ENCODE data around the gene FXYD4. TPM values are rescaled to one million over a fixed set of nuclear protein-coding genes. Genes with fewer than 3 reads are reported as not detected.

The FXYD4 gene
- total RNA-seq, 2 experiments from 2014 or later = not detected

- Mint-ChIP-seq H3K4me3 (peak overlapping the region; percentile 98), H3K36me3 (peaks cover 30% of the 10 kb centered on the region), H3K27me3 (no peaks in the 10 kb centered on the region), H3K4me1 (peaks cover 28% of the 10 kb centered on the region), H3K9me3 (no peaks in the 10 kb centered on the region), H3K27ac (peak overlapping the region; percentile 99)
- POLR2A ChIA-PET = interaction anchor here (0.8 to 6.0 kb wide), 16 partner anchors 11 to 287 kb away, joined by 3 to 137 read pairs (median 5); partner anchors contain the start of genes CSGALNACT2 and ZNF487
- peak; percentile 84 for DNase-seq
- ATAC-seq (ENCODE audit: low read depth) = peak; percentile 31
Measured at GRCh38 chr10:43407576-43408330, 36.3 kb downstream of the FXYD4 start.

DNA sequence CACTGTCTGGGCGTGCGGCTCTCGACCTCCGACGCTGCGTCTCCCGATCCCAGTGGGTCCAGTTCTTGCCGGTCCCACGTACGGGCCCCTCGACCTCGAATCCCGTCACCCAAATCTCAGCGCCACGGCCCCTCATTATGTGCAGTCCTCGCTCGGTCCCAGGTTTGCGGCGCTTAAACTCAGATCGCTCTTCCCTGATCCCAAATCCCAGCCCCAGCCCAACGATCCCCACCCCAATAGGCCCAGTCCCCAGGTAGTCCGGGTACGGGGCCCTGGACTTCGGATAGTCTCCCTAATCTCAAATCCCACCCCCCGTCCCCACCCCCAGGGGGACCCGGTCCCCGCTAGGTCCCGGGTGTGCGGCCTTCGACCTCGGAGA is 36.9 kb downstream of the FXYD4 start:
- ATAC-seq (ENCODE audit: low read depth) (no peak), DNase-seq (no peak)
- POLR2A ChIA-PET = interaction anchor here (0.8 to 6.0 kb wide), 9 partner anchors 12 to 270 kb away, joined by 3 to 137 read pairs (median 6); partner anchors contain the start of genes CSGALNACT2 and ZNF487
- no peaks in the 10 kb centered on the region for H3K9me3 Mint-ChIP-seq
- H3K4me1 Mint-ChIP-seq = peaks cover 22% of the 10 kb centered on the region
- H3K36me3 Mint-ChIP-seq = peaks cover 24% of the 10 kb centered on the region
- peak overlapping the region; percentile 99 for H3K27ac Mint-ChIP-seq
- H3K27me3 Mint-ChIP-seq = no peaks in the 10 kb centered on the region
- H3K4me3 Mint-ChIP-seq = peak overlapping the region; percentile 98

- Mint-ChIP-seq H3K27me3 (no peaks in the 10 kb centered on the region), H3K27ac (peak within 1 kb of the TSS; percentile 99), H3K36me3 (peaks cover 23% of the 10 kb centered on the region), H3K4me1 (peaks cover 20% of the 10 kb centered on the region), H3K9me3 (no peaks in the 10 kb centered on the region), H3K4me3 (peak within 1 kb of the TSS; percentile 98)
- peak; percentile 77 for ATAC-seq (ENCODE audit: low read depth)
- POLR2A ChIA-PET = interaction anchor here (0.7 to 6.0 kb wide), 16 partner anchors 9 to 270 kb away, joined by 3 to 137 read pairs (median 8); partner anchors contain the start of genes CSGALNACT2 and ZNF487
- DNase-seq = peak; percentile 99
Measured at GRCh38 chr10:43408710-43409384, 37.4 kb downstream of the FXYD4 start, which contains the start of gene HNRNPF. TSS of gene HNRNPF (minus strand) at chr10:43409186. CDS start at chr10:43387884, 21,302 bp downstream.

DNA sequence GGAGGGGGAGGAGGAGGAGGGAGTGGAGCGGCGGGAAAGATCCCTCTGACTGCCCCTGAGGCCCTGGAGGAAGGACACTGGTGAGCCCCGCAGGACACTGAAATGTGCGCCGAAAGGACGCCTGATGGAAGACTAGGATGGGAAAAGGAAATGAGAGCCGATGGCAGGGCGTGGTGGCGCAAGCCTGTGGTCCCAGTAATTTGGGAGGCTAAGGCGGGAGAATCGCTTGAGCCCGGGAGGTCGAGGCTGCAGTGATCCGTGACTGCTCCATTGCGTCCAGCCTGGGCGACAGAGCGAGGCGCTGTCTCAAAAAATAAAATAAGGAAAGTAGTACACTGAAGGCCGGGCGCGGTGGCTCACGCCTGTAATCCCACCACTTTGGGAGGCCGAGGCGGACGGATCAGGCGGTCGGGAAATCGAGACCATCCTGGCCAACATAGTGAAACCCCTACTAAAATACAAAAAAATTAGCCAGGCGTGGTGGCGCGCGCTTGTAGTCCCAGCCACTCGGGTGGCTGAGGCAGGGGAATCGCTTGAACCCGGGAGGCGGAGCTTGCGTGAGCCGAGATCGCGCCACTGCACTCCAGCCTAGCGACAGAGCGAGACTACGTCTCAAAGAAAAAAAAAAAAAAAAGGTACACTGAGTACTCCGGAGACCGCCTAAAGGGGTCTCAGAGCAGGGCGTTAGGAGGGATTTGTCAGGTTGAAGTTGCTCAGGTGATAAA is 38.1 kb downstream of the FXYD4 start:
- POLR2A ChIA-PET = interaction anchor here (0.6 to 6.0 kb wide), 19 partner anchors 9 to 531 kb away, joined by 3 to 137 read pairs (median 6); partner anchors contain the start of genes CSGALNACT2 and ZNF487
- Mint-ChIP-seq H3K9me3 (no peaks in the 10 kb centered on the region), H3K4me3 (peak overlapping the region; percentile 98), H3K27ac (peak overlapping the region; percentile 99), H3K27me3 (no peaks in the 10 kb centered on the region), H3K4me1 (peaks cover 17% of the 10 kb centered on the region), H3K36me3 (peaks cover 17% of the 10 kb centered on the region)
- DNase-seq = peak; percentile 77
- ATAC-seq (ENCODE audit: low read depth) = peak; percentile 13

GRCh38 chr10:43410345-43410744 is 38.9 kb downstream of the FXYD4 start:
- H3K4me1 Mint-ChIP-seq = peaks cover 13% of the 10 kb centered on the region
- H3K27ac Mint-ChIP-seq = peak overlapping the region; percentile 99
- ATAC-seq (ENCODE audit: low read depth) = no peak
- no peaks in the 10 kb centered on the region for H3K9me3 Mint-ChIP-seq
- no peaks in the 10 kb centered on the region for H3K27me3 Mint-ChIP-seq
- DNase-seq = no peak
- peaks cover 14% of the 10 kb centered on the region for H3K36me3 Mint-ChIP-seq
- H3K4me3 Mint-ChIP-seq = peak overlapping the region; percentile 98
- POLR2A ChIA-PET = interaction anchor here (0.6 to 6.0 kb wide), 14 partner anchors 9 to 272 kb away, joined by 3 to 137 read pairs (median 8); partner anchors contain the start of genes CSGALNACT2 and ZNF487

DNA sequence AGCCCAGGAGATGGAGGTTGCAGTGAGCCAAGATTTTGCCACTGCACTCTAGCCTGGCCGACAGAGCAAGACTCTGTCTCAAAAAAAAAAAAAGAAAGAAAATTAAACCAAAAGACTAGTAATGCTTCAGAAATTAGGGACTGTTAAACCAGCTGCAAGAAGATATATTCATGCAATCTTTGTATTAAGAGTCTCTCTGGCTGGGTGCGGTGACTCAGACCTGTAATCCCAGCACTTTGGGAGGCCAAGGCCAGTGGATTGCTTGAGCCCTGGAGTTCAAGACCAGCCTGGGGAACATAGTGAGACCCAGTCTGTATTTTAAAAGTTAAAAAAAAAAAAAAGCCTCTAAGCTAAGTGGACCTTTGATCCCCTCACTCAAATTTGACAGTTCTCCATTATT is 40.1 kb downstream of the FXYD4 start:
- POLR2A ChIA-PET = interaction anchor here (1.4 kb wide), 1 partner anchor 10 kb away, joined by 3 read pairs; no protein-coding TSS in a partner anchor
- ATAC-seq (ENCODE audit: low read depth) = no peak
- no peaks in the 10 kb centered on the region for H3K27me3 Mint-ChIP-seq
- peaks cover 13% of the 10 kb centered on the region for H3K4me1 Mint-ChIP-seq
- no peak overlapping the region for H3K27ac Mint-ChIP-seq
- DNase-seq = no peak
- no peaks in the 10 kb centered on the region for H3K9me3 Mint-ChIP-seq
- no peak overlapping the region for H3K4me3 Mint-ChIP-seq
- peaks cover 8% of the 10 kb centered on the region for H3K36me3 Mint-ChIP-seq

GRCh38 chr10:43415544-43415943 is 44.1 kb downstream of the FXYD4 start:
- Mint-ChIP-seq H3K27ac (no peak overlapping the region), H3K4me3 (no peak overlapping the region), H3K27me3 (no peaks in the 10 kb centered on the region), H3K9me3 (no peaks in the 10 kb centered on the region), H3K4me1 (peaks cover 30% of the 10 kb centered on the region), H3K36me3 (peaks cover 2% of the 10 kb centered on the region)
- DNase-seq = no peak
- POLR2A ChIA-PET = interaction anchor here (0.6 kb wide), 1 partner anchor 12 kb away, joined by 3 read pairs; no protein-coding TSS in a partner anchor
- no peak for ATAC-seq (ENCODE audit: low read depth)

DNA sequence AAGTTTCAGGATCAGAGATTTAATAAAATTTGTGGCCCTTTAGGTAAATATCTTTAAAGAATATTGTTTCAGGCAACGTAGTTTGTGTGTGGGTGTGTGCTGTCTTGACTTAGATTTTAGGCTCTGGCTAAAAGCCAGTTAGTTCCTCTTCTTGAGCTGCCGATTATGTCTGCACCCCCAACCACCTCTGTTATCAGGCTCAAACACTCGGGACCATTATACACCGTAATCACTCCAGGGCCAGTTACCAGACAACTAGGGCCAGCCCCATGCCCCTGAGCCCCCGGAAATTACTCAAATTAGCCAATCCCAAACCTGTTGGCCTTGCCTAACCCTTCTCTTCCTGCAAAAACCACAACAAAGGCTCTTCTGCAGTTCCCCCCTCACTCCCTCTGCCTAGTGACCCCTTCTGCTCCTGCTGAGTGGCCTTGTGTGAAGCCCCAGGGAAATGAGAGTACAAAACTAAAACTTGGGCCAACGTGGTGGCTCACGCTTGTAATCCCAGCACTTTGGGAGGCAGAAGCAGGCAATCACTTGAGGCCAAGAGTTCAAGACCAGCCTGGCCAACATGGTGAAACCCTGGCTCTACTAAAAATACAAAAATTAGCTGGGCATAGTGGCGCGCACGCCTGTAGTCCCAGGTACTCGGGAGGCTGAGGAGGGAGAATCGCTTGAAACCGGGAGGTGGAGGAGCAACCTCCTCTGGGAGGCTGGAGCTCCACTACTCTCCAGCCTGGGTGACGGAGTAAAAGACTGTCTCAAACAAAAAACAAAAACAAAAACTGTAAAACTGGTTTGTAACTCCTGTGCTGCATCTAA is 46.7 kb downstream of the FXYD4 start:
- Mint-ChIP-seq H3K4me1 (peaks cover 31% of the 10 kb centered on the region), H3K27me3 (no peaks in the 10 kb centered on the region), H3K4me3 (peak overlapping the region; percentile 59), H3K36me3 (no peaks in the 10 kb centered on the region), H3K9me3 (no peaks in the 10 kb centered on the region), H3K27ac (peak overlapping the region; percentile 92)
- POLR2A ChIA-PET = interaction anchor here (0.6 to 4.9 kb wide), 8 partner anchors 9 to 57 kb away, joined by 3 to 137 read pairs (median 4); partner anchors contain the start of genes HNRNPF and ZNF487
- peak; percentile 37 for ATAC-seq (ENCODE audit: low read depth)
- peak; percentile 63 for DNase-seq

GRCh38 chr10:43419997-43420368 is 48.5 kb downstream of the FXYD4 start:
- peaks cover 31% of the 10 kb centered on the region for H3K4me1 Mint-ChIP-seq
- no peaks in the 10 kb centered on the region for H3K9me3 Mint-ChIP-seq
- H3K36me3 Mint-ChIP-seq = peaks cover 1% of the 10 kb centered on the region
- DNase-seq (no peak), ATAC-seq (ENCODE audit: low read depth) (no peak)
- H3K27ac Mint-ChIP-seq = peak overlapping the region; percentile 93
- POLR2A ChIA-PET = interaction anchor here (0.6 to 4.9 kb wide), 9 partner anchors 12 to 282 kb away, joined by 3 to 137 read pairs (median 5); partner anchors contain the start of genes CSGALNACT2, HNRNPF and ZNF487
- H3K27me3 Mint-ChIP-seq = no peaks in the 10 kb centered on the region
- peak overlapping the region; percentile 81 for H3K4me3 Mint-ChIP-seq

DNA sequence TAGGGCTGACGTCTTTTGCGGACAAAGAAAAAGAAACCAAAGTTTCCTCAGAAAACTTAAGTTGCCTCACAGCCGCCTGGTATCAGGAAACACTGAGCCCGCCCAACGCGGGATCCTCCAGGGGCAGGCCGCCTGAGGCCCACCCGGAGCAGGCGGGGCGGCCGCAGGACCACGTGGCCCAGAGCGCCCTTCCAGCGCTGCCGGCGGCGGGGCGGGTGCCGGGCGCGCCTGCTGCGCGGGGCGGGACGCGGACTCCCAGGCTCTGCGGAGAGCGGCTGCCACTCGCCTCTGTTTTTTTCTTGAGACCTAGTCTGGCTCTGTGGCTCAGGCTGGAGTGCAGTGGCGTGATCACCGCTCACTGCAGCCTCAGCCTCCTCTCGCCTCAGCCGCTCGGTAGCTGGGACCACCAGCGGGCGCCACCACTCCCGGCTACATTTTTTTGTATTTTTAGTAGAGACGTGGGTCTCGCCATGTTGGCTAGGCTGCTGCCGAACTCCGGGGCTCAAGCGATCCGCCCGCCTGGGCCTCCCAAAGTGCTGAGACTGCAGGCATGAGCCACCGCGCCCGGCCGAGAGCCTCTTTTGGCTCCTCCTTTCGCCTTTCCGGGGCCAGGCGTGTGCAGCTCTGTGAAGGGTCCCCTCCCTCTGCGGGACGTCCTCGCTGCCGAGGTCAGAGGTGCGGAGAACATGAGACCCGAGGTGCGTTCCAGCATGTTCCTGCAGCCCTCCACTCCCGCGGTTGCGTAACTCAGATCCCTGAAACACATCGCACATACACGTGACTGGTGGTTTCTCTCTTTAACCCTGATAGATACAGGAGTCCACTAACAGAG is 49.1 kb downstream of the FXYD4 start:
- peaks cover 1% of the 10 kb centered on the region for H3K36me3 Mint-ChIP-seq
- ATAC-seq (ENCODE audit: low read depth) (peak; percentile 89), DNase-seq (peak; percentile 89)
- no peaks in the 10 kb centered on the region for H3K27me3 Mint-ChIP-seq
- H3K9me3 Mint-ChIP-seq = no peaks in the 10 kb centered on the region
- peak overlapping the region; percentile 89 for H3K4me3 Mint-ChIP-seq
- peaks cover 35% of the 10 kb centered on the region for H3K4me1 Mint-ChIP-seq
- POLR2A ChIA-PET = interaction anchor here (0.5 to 4.9 kb wide), 11 partner anchors 13 to 282 kb away, joined by 3 to 137 read pairs (median 5); partner anchors contain the start of genes CSGALNACT2, HNRNPF and ZNF487
- peak overlapping the region; percentile 96 for H3K27ac Mint-ChIP-seq

DNA sequence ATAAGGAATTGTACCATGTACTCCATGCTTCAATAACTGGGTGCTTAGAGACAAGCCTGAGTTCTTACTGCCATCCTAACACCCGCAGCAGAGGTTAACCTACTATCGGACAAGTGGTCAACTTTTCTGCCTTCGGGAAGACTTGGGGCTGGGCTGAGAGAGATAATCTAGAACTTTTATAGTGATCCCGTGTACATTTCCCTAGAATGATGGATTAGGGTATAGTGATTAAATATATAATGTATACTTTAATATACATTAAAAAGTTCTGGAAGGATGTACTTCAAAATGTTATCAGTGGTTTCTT is 49.7 kb downstream of the FXYD4 start:
- DNase-seq (no peak), ATAC-seq (ENCODE audit: low read depth) (no peak)
- POLR2A ChIA-PET = interaction anchor here (1.0 to 4.9 kb wide), 6 partner anchors 13 to 283 kb away, joined by 5 to 137 read pairs (median 8); partner anchors contain the start of genes CSGALNACT2, HNRNPF and ZNF487
- Mint-ChIP-seq H3K4me1 (peaks cover 41% of the 10 kb centered on the region), H3K4me3 (peak overlapping the region; percentile 89), H3K27me3 (no peaks in the 10 kb centered on the region), H3K36me3 (peaks cover 1% of the 10 kb centered on the region), H3K27ac (peak overlapping the region; percentile 96), H3K9me3 (no peaks in the 10 kb centered on the region)

Measured in activated naive CD8-positive, alpha-beta T cell treated with anti-CD3 and anti-CD28 coated beads, Interleukin-2, amount 10 ng/mL, durations not matched to agents 7 days and 5 days (primary cell).